ACC112 (cell line): ENCODE results near the gene MEGF11.

Experiments
- H2AFZ ChIP-seq: fragments of 200-600 bp; sonication (generic); one replicate; pipeline ENCODE4 v1.6.0; 2017; ENCODE audit warnings: antibody characterized with exemption, low read length; ENCODE audit not compliant: unreplicated experiment
- H3K27ac ChIP-seq: fragments of 200-600 bp; sonication (generic); 2 replicates; pipeline ENCODE4 v1.5.1; 2014; ENCODE audit warnings: low read depth, mild to moderate bottlenecking, antibody characterized with exemption, low read length, moderate library complexity
- H3K27me3 ChIP-seq: fragments of 200-600 bp; sonication (generic); 2 replicates; pipeline ENCODE4 v1.6.1; 2014; ENCODE audit warnings: mild to moderate bottlenecking, antibody characterized with exemption, low read length, moderate library complexity, mixed read lengths; ENCODE audit not compliant: insufficient read depth
- H3K36me3 ChIP-seq: fragments of 200-600 bp; sonication (generic); 2 replicates; pipeline ENCODE4 v1.6.1; 2016; ENCODE audit warnings: mild to moderate bottlenecking, antibody characterized with exemption, low read length, moderate library complexity, mixed read lengths; ENCODE audit not compliant: insufficient read depth
- H3K4me1 ChIP-seq: fragments of 200-600 bp; sonication (generic); one replicate; pipeline ENCODE4 v1.6.1; 2016; ENCODE audit warnings: low read length, mixed read lengths; ENCODE audit not compliant: insufficient read depth, unreplicated experiment, control insufficient read depth
- H3K4me3 ChIP-seq: fragments of 200-600 bp; sonication (generic); 2 replicates; pipeline ENCODE4 v1.5.1; 2014; ENCODE audit warnings: mild to moderate bottlenecking, low read depth, low read length
- H3K79me2 ChIP-seq: fragments of 200-600 bp; sonication (generic); one replicate; pipeline ENCODE4 v1.6.0; 2016; ENCODE audit warnings: low read length; ENCODE audit not compliant: control insufficient read depth, unreplicated experiment, insufficient read depth

Gene MEGF11

GRCh38 chr15:66112388-66112787 lies 141.2 kb downstream of the MEGF11 start:
- Histone ChIP-seq H3K36me3 (no peaks in the 10 kb centered on the region), H2AFZ (no peak overlapping the region), H3K4me1 (no peaks in the 10 kb centered on the region), H3K4me3 (no peak overlapping the region), H3K27ac (no peak overlapping the region), H3K27me3 (peaks cover 100% of the 10 kb centered on the region), H3K79me2 (no peaks in the 10 kb centered on the region)

DNA sequence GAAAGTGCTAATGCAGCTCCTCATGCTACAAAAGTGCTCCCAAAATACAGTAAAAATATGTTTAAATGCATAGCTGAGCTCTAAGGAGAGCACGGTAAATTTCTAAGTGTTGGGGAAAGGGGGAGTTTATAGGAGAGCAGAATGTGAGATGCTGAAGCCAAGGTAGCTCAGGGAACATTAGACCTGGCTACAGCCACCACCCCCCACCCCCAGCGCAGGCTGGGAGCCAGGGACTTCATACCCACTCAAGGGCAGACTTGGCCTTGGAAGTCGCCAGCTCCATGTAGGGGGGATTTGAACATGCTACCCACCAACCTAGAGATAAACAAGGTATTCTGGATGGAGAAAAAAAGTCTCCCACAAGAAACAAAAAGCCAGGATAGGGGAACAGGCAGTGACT lies 142.2 kb downstream of the MEGF11 start:
- H2AFZ ChIP-seq, result no peak overlapping the region
- no peak overlapping the region for H3K4me3 ChIP-seq
- H3K36me3 ChIP-seq, result no peaks in the 10 kb centered on the region
- no peaks in the 10 kb centered on the region for H3K4me1 ChIP-seq
- H3K27me3 ChIP-seq, result peaks cover 100% of the 10 kb centered on the region
- no peak overlapping the region for H3K27ac ChIP-seq
- no peaks in the 10 kb centered on the region for H3K79me2 ChIP-seq

- H3K27me3 ChIP-seq, result peaks cover 100% of the 10 kb centered on the region
- H3K27ac ChIP-seq, result no peak overlapping the region
- H3K4me3 ChIP-seq, result no peak overlapping the region
- H3K36me3 ChIP-seq, result no peaks in the 10 kb centered on the region
- H2AFZ ChIP-seq, result no peak overlapping the region
- H3K79me2 ChIP-seq, result no peaks in the 10 kb centered on the region
- no peaks in the 10 kb centered on the region for H3K4me1 ChIP-seq
Observed at GRCh38 chr15:66110864-66111263, 142.7 kb downstream of the MEGF11 start.

DNA sequence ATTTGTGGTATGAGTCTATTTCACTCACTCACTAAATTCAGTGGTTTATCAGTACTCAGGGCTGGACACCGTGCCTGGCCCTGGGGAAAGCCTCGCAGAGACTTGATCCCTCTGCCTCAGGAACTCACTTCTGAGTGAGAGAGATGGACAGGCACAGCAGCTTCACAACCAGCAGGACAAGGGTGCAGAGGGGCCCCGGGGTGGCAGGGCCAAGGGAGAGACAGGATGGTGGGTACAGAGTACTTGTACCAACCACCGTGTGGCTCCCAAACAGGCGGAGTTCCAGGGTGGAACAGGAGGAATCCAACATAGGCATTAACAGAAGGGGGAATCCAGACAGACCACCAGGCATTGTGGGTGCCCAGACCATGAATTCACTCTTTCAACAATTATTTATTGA lies 143.7 kb downstream of the MEGF11 start:
- Histone ChIP-seq H3K27me3 (peaks cover 100% of the 10 kb centered on the region), H2AFZ (no peak overlapping the region), H3K27ac (no peak overlapping the region), H3K4me1 (no peaks in the 10 kb centered on the region), H3K36me3 (no peaks in the 10 kb centered on the region), H3K79me2 (no peaks in the 10 kb centered on the region), H3K4me3 (no peak overlapping the region)

GRCh38 chr15:66108483-66109265 lies 144.9 kb downstream of the MEGF11 start:
- H3K27ac ChIP-seq, result no peak overlapping the region
- H3K4me1 ChIP-seq, result no peaks in the 10 kb centered on the region
- H2AFZ ChIP-seq, result no peak overlapping the region
- no peaks in the 10 kb centered on the region for H3K79me2 ChIP-seq
- H3K27me3 ChIP-seq, result peaks cover 100% of the 10 kb centered on the region
- H3K4me3 ChIP-seq, result no peak overlapping the region
- no peaks in the 10 kb centered on the region for H3K36me3 ChIP-seq

- Histone ChIP-seq H2AFZ (no peak overlapping the region), H3K27me3 (peaks cover 100% of the 10 kb centered on the region), H3K4me3 (no peak overlapping the region), H3K4me1 (no peaks in the 10 kb centered on the region), H3K79me2 (no peaks in the 10 kb centered on the region), H3K27ac (no peak overlapping the region), H3K36me3 (no peaks in the 10 kb centered on the region)
Observed at GRCh38 chr15:66107070-66107469, 146.5 kb downstream of the MEGF11 start.

- Histone ChIP-seq H3K4me3 (no peak overlapping the region), H2AFZ (no peak overlapping the region), H3K36me3 (no peaks in the 10 kb centered on the region), H3K79me2 (no peaks in the 10 kb centered on the region), H3K27ac (no peak overlapping the region), H3K4me1 (no peaks in the 10 kb centered on the region), H3K27me3 (peaks cover 95% of the 10 kb centered on the region)
Observed at GRCh38 chr15:66105286-66106265, 148.0 kb downstream of the MEGF11 start.

- Histone ChIP-seq H3K36me3 (no peaks in the 10 kb centered on the region), H3K4me3 (no peak overlapping the region), H3K27me3 (peaks cover 90% of the 10 kb centered on the region), H3K79me2 (no peaks in the 10 kb centered on the region), H2AFZ (no peak overlapping the region), H3K27ac (no peak overlapping the region), H3K4me1 (no peaks in the 10 kb centered on the region)
Observed at GRCh38 chr15:66103293-66103590, 150.3 kb downstream of the MEGF11 start.

GRCh38 chr15:66102563-66103292 lies 150.8 kb downstream of the MEGF11 start:
- H3K27me3 ChIP-seq, result peaks cover 90% of the 10 kb centered on the region
- no peaks in the 10 kb centered on the region for H3K36me3 ChIP-seq
- no peak overlapping the region for H3K27ac ChIP-seq
- no peak overlapping the region for H3K4me3 ChIP-seq
- no peaks in the 10 kb centered on the region for H3K79me2 ChIP-seq
- H3K4me1 ChIP-seq, result no peaks in the 10 kb centered on the region
- no peak overlapping the region for H2AFZ ChIP-seq

DNA sequence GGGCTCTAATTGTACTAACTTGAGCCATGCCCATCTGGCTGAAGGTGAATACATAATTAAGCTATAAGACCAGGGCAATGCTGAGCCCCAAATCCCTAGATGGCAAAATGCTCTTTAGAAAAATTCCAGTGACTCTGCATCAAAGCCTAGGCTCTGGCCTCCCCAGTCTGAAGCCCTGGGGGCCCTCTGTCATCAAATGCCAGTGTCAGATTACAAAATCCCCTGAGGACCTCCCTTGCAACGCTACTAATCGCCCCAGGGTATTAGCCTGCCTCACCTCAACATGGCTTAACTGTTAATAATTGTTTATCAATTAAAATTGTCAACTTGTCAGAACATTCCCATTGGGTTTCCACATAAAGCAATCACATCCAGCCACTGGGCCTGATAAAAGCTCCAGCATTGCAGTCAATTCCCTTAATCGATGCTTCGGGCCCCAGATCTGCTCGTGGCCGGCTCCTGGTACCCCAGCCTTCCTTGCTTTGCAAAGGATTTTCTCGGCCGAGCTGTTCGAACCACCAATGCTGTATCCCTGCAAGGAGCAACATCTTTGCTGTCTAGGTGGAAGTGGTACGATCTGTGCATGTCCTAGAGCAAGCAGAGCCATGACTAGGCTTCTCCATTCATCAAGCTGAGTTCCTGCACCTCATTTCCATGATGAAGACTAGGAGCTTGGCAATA lies 151.7 kb downstream of the MEGF11 start:
- Histone ChIP-seq H3K4me1 (no peaks in the 10 kb centered on the region), H2AFZ (no peak overlapping the region), H3K27me3 (peaks cover 88% of the 10 kb centered on the region), H3K4me3 (no peak overlapping the region), H3K79me2 (no peaks in the 10 kb centered on the region), H3K36me3 (no peaks in the 10 kb centered on the region), H3K27ac (no peak overlapping the region)
